Lower leg skin (tissue), 3 donors: ENCODE measurements around the gene STAT3.

ENCODE experiments used
- POLR2A ChIP-seq, 2 donors: fragments of 450-650 bp; IDR thresholded peaks; one replicate each; pipeline ENCODE4 v1.6.1; 2016 to 2017; ENCODE audit warnings: antibody characterized with exemption in 2 of 2, mild to moderate bottlenecking in 1 of 2, moderate library complexity in 1 of 2
- TF ChIP-seq, protein P1 (sequence below), 3 donors: fragments of 450-650 bp; IDR thresholded peaks; one replicate each; pipeline ENCODE4 v1.5.1; 2016; ENCODE audit warnings: antibody characterized with exemption in 3 of 3, mild to moderate bottlenecking in 3 of 3, moderate library complexity in 2 of 3

GRCh38 chr17:42272162-42272907 lies 115.9 kb downstream of the STAT3 start:
- TF ChIP-seq, protein P1, sequence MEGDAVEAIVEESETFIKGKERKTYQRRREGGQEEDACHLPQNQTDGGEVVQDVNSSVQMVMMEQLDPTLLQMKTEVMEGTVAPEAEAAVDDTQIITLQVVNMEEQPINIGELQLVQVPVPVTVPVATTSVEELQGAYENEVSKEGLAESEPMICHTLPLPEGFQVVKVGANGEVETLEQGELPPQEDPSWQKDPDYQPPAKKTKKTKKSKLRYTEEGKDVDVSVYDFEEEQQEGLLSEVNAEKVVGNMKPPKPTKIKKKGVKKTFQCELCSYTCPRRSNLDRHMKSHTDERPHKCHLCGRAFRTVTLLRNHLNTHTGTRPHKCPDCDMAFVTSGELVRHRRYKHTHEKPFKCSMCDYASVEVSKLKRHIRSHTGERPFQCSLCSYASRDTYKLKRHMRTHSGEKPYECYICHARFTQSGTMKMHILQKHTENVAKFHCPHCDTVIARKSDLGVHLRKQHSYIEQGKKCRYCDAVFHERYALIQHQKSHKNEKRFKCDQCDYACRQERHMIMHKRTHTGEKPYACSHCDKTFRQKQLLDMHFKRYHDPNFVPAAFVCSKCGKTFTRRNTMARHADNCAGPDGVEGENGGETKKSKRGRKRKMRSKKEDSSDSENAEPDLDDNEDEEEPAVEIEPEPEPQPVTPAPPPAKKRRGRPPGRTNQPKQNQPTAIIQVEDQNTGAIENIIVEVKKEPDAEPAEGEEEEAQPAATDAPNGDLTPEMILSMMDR (IDR thresholded peaks at IDR 0.05): no peak
- TF ChIP-seq POLR2A (IDR thresholded peaks at IDR 0.05): no peak
